ENCODE results near the gene FFAR1.

FFAR1 gene

GRCh38 chr19:35314858-35315470 lies 32.7 kb upstream of the FFAR1 start:
- no peak for TF ChIP-seq ZFX (IDR thresholded peaks at IDR 0.05; ENCODE audit: borderline replicate concordance)
- no peak for TF ChIP-seq CTCF (IDR thresholded peaks at IDR 0.05)
- H3K27ac ChIP-seq, result no peak overlapping the region

DNA sequence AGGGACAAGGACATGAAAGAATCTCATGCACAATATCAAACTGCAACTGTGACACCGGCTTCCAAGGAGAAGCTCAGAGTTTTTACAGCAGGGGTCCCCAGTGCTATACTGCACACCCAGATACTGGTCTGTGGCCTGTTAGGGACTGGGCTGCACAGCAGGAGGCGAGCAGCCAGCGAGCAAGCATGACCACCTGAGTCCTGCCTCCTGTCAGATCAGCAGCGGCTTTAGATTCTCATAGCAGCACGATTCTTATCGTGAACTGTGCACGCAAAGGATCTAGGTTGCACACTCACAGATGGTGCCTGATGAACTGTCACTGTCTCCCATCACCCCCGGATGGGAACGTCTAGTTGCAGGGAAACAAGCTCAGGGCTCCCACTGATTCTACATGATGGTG lies 31.8 kb upstream of the FFAR1 start:
- no peak for TF ChIP-seq ZFX (IDR thresholded peaks at IDR 0.05; ENCODE audit: borderline replicate concordance)

GRCh38 chr19:35316560-35316959 lies 31.1 kb upstream of the FFAR1 start:
- TF ChIP-seq CTCF (IDR thresholded peaks at IDR 0.05) (no peak), ZFX (IDR thresholded peaks at IDR 0.05; ENCODE audit: borderline replicate concordance) (no peak)
- no peak overlapping the region for H3K27ac ChIP-seq

More for the DNA sequence above, 31.8 kb upstream of the FFAR1 start:
- H3K27ac ChIP-seq, result no peak overlapping the region

GRCh38 chr19:35317464-35318043 lies 30.1 kb upstream of the FFAR1 start:
- TF ChIP-seq ZFX (IDR thresholded peaks at IDR 0.05; ENCODE audit: borderline replicate concordance), result no peak
- TF ChIP-seq CTCF (IDR thresholded peaks at IDR 0.05), result no peak
- H3K27ac ChIP-seq, result no peak overlapping the region

- H3K27ac ChIP-seq, result no peak overlapping the region
- TF ChIP-seq CTCF (IDR thresholded peaks at IDR 0.05), result no peak
- no peak for TF ChIP-seq ZFX (IDR thresholded peaks at IDR 0.05; ENCODE audit: borderline replicate concordance)
Observed at GRCh38 chr19:35318679-35319448, 28.8 kb upstream of the FFAR1 start.

GRCh38 chr19:35320065-35320713 lies 27.5 kb upstream of the FFAR1 start:
- no peak overlapping the region for H3K27ac ChIP-seq
- TF ChIP-seq CTCF (IDR thresholded peaks at IDR 0.05) (no peak), ZFX (IDR thresholded peaks at IDR 0.05; ENCODE audit: borderline replicate concordance) (no peak)

- TF ChIP-seq ZFX (IDR thresholded peaks at IDR 0.05; ENCODE audit: borderline replicate concordance) (no peak), CTCF (IDR thresholded peaks at IDR 0.05) (no peak)
- no peak overlapping the region for H3K27ac ChIP-seq
Observed at GRCh38 chr19:35321291-35321690, 26.4 kb upstream of the FFAR1 start.

All from 22Rv1 (cell line).